NB4 (cell line): ENCODE measurements around the gene AIRE.

Experiments
- CTCF ChIP-seq: IDR thresholded peaks from one replicate; pipeline ENCODE4 v1.5.1; 2012; ENCODE audit warnings: low read depth, low read length
- MAX ChIP-seq: IDR thresholded peaks from 2 replicates; pipeline ENCODE4 v1.6.1; 2011; ENCODE audit warnings: low read depth, low read length
- POLR2A ChIP-seq: IDR thresholded peaks from 2 replicates; pipeline ENCODE4 v1.6.1; 2011; ENCODE audit warnings: mild to moderate bottlenecking; ENCODE audit not compliant: insufficient read length; ENCODE audit errors: extremely low read depth

- TF ChIP-seq CTCF (no peak), POLR2A (no peak), MAX (no peak)
These were observed 30.1 kb downstream of the AIRE start for GRCh38 chr21:44315691-44316203.
